Bronchial epithelial cell (primary cell): ENCODE measurements around the gene ADARB2. TPM values are rescaled to one million over a fixed set of nuclear protein-coding genes. Genes with fewer than 3 reads are reported as not detected.
A peak's percentile ranks its signal among the peaks of the same experiment; 100 is the strongest.

ENCODE experiments used
- DNase-seq: peaks from one replicate; pipeline ENCODE4 v3.0.0-alpha.2; 2010; ENCODE audit warnings: low read depth
- FAIRE-seq: peaks from 2 replicates; lab custom pipeline; 2011; peaks lifted over from hg19 to GRCh38; lab: Jason Lieb, UNC
- H3K27me3 ChIP-seq: 2 replicates; pipeline ENCODE4 v1.5.1; 2011; ENCODE audit warnings: low read length; ENCODE audit not compliant: control insufficient read depth, insufficient read depth
- H3K36me3 ChIP-seq: 2 replicates; pipeline ENCODE4 v1.5.1; 2011; ENCODE audit warnings: low read length; ENCODE audit not compliant: control insufficient read depth, insufficient read depth
- H3K4me3 ChIP-seq: 2 replicates; pipeline ENCODE4 v1.5.1; 2011; ENCODE audit warnings: mild to moderate bottlenecking, low read depth, low read length, control low read depth
- CTCF ChIP-seq: IDR thresholded peaks from 2 replicates; pipeline ENCODE4 v1.5.1; 2011; ENCODE audit warnings: mild to moderate bottlenecking, moderate library complexity, low read length, control low read depth, inconsistent platforms; ENCODE audit not compliant: insufficient read depth, severe bottlenecking
- total RNA-seq: library from RNA; depleted of rRNA; stranded (reverse); fragments of >200 nt; gene quantifications from 2 replicates; pipeline ENCODE4 v1.2.1, GENCODE V29; 2014

The ADARB2 gene
- total RNA-seq, 1 donor from 2014 or later = not detected

GRCh38 chr10:1426786-1427185, 310.5 kb downstream of the ADARB2 start:
- H3K4me3 ChIP-seq = no peak overlapping the region
- TF ChIP-seq CTCF = no peak
- DNase-seq (no peak), FAIRE-seq (no peak)
- H3K27me3 ChIP-seq = no peaks in the 10 kb centered on the region
- no peaks in the 10 kb centered on the region for H3K36me3 ChIP-seq

- FAIRE-seq = no peak
- TF ChIP-seq CTCF = no peak
Observed at GRCh38 chr10:1425879-1426278, 311.4 kb downstream of the ADARB2 start.

GRCh38 chr10:1424648-1425047, 312.7 kb downstream of the ADARB2 start:
- Histone ChIP-seq H3K4me3 (no peak overlapping the region), H3K27me3 (no peaks in the 10 kb centered on the region), H3K36me3 (no peaks in the 10 kb centered on the region)
- FAIRE-seq (no peak), DNase-seq (no peak)
- TF ChIP-seq CTCF = no peak

More at GRCh38 chr10:1425879-1426278, 311.4 kb downstream of the ADARB2 start:
- DNase-seq = no peak
- H3K27me3 ChIP-seq = no peaks in the 10 kb centered on the region
- no peaks in the 10 kb centered on the region for H3K36me3 ChIP-seq
- no peak overlapping the region for H3K4me3 ChIP-seq

- FAIRE-seq (peak; percentile 62), DNase-seq (no peak)
- no peaks in the 10 kb centered on the region for H3K36me3 ChIP-seq
- H3K4me3 ChIP-seq = no peak overlapping the region
- no peak for TF ChIP-seq CTCF
- H3K27me3 ChIP-seq = no peaks in the 10 kb centered on the region
Observed at GRCh38 chr10:1423676-1424253, 313.6 kb downstream of the ADARB2 start.

- TF ChIP-seq CTCF = no peak
- Histone ChIP-seq H3K36me3 (no peaks in the 10 kb centered on the region), H3K4me3 (no peak overlapping the region), H3K27me3 (no peaks in the 10 kb centered on the region)
- DNase-seq (no peak), FAIRE-seq (no peak)
Observed at GRCh38 chr10:1422275-1422674, 315.1 kb downstream of the ADARB2 start.
